SIG-M5 treated with dmso at 0.1 percent for 504 hours (cell line): Measurements from ENCODE around the gene LRFN4.
"Not testable (repeated sequence)": the region's sequence is repeated elsewhere in the genome, so short reads cannot be mapped to it uniquely, and the experiment has no call there.

ENCODE experiments used
- DNase-seq: peaks from one replicate; lab custom pipeline; 2025; ENCODE audit not compliant: unreplicated experiment; lab: John Stamatoyannopoulos, UW

Gene LRFN4

GRCh38 chr11:66856496-66857233, at the start of gene LRFN4:
Gene LRFN4 (plus strand): TSS chr11:66857064. CDS start chr11:66857745, 681 bp downstream.
- no peak for DNase-seq

GRCh38 chr11:66809592-66809991, 47.3 kb upstream of the LRFN4 start:
- no peak for DNase-seq

- DNase-seq = no peak
These were observed 46.2 kb upstream of the LRFN4 start for GRCh38 chr11:66810576-66811185.

- DNase-seq = no peak
These were observed 42.2 kb upstream of the LRFN4 start for GRCh38 chr11:66814678-66815077.

GRCh38 chr11:66815646-66816045, 41.2 kb upstream of the LRFN4 start:
- no peak for DNase-seq

- no peak for DNase-seq
These were observed 38.5 kb upstream of the LRFN4 start for GRCh38 chr11:66818231-66818955.

- no peak for DNase-seq
These were observed 36.5 kb upstream of the LRFN4 start for GRCh38 chr11:66820381-66820780.

GRCh38 chr11:66820901-66821300, 36.0 kb upstream of the LRFN4 start:
- no peak for DNase-seq

- DNase-seq = no peak
These were observed 33.2 kb upstream of the LRFN4 start for GRCh38 chr11:66823700-66824099.

GRCh38 chr11:66824573-66824972, 32.3 kb upstream of the LRFN4 start:
- not testable (repeated sequence) for DNase-seq

- no peak for DNase-seq
These were observed 22.4 kb upstream of the LRFN4 start for GRCh38 chr11:66834539-66834845.

GRCh38 chr11:66834943-66835342, 21.9 kb upstream of the LRFN4 start:
- DNase-seq = no peak

- no peak for DNase-seq
These were observed 21.0 kb upstream of the LRFN4 start for GRCh38 chr11:66835768-66836405.

- DNase-seq = no peak
These were observed 16.4 kb upstream of the LRFN4 start for GRCh38 chr11:66840317-66841091.

- no peak for DNase-seq
These were observed 15.0 kb upstream of the LRFN4 start for GRCh38 chr11:66841861-66842260.

GRCh38 chr11:66842501-66842895, 14.4 kb upstream of the LRFN4 start:
- DNase-seq = no peak

- DNase-seq = peak; percentile 84
These were observed 13.7 kb upstream of the LRFN4 start, which contains the start of gene RCE1 for GRCh38 chr11:66842896-66843775. Gene RCE1 (plus strand): TSS chr11:66843441. CDS start chr11:66843456, 15 bp downstream.

GRCh38 chr11:66843776-66844495, 12.9 kb upstream of the LRFN4 start:
- DNase-seq = no peak

- no peak for DNase-seq
These were observed 12.2 kb upstream of the LRFN4 start for GRCh38 chr11:66844496-66845142.
